ENCODE data around the gene STRIT1.

STRIT1 gene

GRCh38 chr3:155293516-155293915, at the start of gene STRIT1:
TSS of gene STRIT1 (minus strand) at chr3:155293683.
- DNase-seq (ENCODE audit: low read depth), result no peak

GRCh38 chr3:155342344-155342743, 48.9 kb upstream of the STRIT1 start:
- DNase-seq (ENCODE audit: low read depth), result no peak

DNA sequence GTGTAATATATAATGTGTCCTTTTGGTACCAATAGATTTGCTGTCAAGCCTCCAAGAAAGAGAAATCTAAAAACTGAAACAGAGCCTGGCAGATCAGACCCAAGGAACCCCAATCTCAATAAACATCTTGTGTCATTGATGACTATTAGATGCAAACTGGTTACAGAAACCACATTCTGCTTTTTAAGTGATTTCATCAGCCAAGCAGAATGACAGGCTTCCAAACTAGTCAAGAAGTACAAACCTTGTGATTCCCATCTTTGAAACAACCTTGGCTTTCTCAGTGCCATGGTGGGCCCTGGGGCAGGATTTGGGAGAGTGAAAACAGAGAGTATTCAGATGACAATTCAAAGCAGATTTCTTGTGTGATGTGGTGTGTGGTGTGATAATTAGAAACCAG, 45.6 kb upstream of the STRIT1 start:
- no peak for DNase-seq (ENCODE audit: low read depth)

- no peak for DNase-seq (ENCODE audit: low read depth)
These were observed 42.4 kb upstream of the STRIT1 start for GRCh38 chr3:155335724-155336354.

- DNase-seq (ENCODE audit: low read depth), result no peak
These were observed 41.6 kb upstream of the STRIT1 start for GRCh38 chr3:155334914-155335723.

DNA sequence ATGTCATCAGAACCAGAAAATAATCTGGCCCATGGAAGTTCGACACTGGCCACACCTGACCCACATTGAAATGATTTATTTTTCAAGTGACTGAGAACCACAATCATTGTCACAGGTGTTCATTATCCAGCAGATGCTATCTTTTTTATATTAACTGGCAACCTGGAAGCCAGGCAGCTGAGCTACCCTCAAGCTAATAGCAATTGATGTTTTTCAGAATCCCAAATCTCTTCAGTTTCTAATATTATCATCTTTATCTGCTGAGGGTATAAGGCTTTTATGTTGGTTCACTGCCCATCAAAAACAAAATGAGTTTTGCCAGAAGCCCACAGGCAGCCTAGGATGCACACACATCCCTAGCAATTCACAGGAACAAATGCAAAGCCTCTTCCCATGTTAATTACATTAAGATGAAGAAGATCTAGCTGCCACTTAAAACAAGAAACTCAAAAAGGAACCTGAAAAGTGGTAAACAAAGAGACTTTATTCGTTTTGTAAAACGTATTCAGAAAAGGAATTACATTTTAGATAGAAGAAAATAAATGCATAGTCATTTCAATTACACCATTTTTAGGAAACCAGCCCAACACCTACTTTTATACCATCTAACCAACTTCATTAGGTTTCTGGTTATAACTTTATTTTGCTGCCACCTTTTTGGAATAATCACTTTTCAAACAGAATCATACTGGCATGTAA, 40.9 kb upstream of the STRIT1 start:
- DNase-seq (ENCODE audit: low read depth), result no peak

GRCh38 chr3:155332716-155333115, 39.2 kb upstream of the STRIT1 start:
- DNase-seq (ENCODE audit: low read depth), result no peak

DNA sequence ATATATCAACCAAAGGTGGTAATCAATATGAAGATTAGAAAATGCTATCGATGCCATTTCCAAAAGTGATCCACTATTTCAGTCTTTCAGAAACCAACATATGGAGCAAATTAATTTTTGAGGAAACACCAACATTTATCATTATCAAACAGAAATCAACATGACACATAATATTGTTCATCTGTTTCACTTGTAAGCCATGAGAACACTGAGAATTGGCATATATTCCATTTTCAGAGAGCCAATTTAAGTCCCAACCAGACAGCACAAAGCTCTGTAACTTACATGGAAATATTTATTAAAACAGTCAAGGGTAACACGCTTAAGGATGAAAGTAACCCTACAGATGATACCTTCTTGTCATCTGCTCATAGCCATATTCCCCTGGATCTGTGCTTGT, 37.6 kb upstream of the STRIT1 start:
- DNase-seq (ENCODE audit: low read depth), result no peak

GRCh38 chr3:155330370-155330769, 36.9 kb upstream of the STRIT1 start:
- no peak for DNase-seq (ENCODE audit: low read depth)

GRCh38 chr3:155329513-155330048, 36.1 kb upstream of the STRIT1 start:
- DNase-seq (ENCODE audit: low read depth), result no peak

GRCh38 chr3:155327871-155328270, 34.4 kb upstream of the STRIT1 start:
- no peak for DNase-seq (ENCODE audit: low read depth)

GRCh38 chr3:155327430-155327829, 33.9 kb upstream of the STRIT1 start:
- DNase-seq (ENCODE audit: low read depth), result no peak

DNA sequence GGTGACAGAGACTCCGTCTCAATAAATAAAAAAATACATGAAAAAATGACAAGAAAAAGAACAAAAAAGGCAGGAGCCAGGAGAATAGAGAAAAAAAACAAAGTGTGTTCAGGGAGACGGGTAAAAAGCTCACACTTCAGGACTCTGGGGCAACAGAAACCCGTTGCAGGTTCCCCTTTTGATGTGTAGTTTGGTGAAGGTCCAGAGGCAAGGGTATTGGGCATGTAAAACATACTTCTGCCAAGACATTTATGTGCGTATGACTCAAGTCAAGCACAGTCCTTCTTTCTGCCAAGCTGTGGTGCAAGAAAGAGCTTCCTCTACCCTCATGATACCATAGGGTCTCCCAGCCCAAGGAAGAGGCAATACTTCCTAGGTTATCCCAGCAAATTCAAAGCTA, 33.4 kb upstream of the STRIT1 start:
- no peak for DNase-seq (ENCODE audit: low read depth)

DNA sequence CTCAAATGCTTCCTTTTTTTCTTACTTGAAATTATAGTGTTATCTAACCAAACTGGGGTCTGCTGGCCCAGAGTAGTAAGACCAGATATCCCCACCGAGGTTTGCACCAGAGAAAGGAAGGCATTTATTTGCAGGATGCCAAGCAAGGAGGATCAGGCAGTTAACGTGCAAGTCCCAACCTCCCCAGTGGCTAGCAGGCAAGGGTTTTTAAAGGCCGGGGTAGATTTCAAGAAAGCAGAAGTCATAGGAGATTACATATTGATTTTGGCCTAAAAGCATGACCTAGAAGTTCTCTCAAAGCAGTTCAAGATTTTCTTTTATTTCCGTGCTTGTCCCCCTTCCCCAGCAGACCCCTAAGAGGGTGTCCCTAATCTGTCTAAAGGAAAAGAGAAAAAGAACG, 32.8 kb upstream of the STRIT1 start:
- no peak for DNase-seq (ENCODE audit: low read depth)

GRCh38 chr3:155325263-155325835, 31.9 kb upstream of the STRIT1 start:
- DNase-seq (ENCODE audit: low read depth), result no peak

GRCh38 chr3:155323063-155323666, 29.7 kb upstream of the STRIT1 start:
- DNase-seq (ENCODE audit: low read depth), result no peak

DNA sequence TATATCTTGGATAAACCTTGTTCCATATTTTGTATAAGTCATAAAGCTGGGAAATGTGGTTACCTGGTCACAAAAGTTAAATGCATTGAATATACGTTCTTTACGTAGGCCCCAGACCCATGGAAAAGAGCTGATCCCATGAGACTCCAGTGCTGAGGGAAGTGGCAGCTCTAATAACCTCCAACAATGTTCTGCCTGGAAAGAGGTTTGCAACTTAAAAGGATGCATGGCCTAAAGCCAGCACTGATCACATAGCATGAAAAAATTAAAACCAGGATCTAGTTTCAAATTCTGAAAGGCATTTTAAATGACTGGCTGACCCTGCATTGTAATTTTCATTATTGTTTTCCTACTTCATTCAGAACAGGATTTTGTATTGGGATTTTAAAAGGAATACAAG, 27.9 kb upstream of the STRIT1 start:
- DNase-seq (ENCODE audit: low read depth), result no peak

GRCh38 chr3:155320934-155321333, 27.5 kb upstream of the STRIT1 start:
- DNase-seq (ENCODE audit: low read depth), result no peak

DNA sequence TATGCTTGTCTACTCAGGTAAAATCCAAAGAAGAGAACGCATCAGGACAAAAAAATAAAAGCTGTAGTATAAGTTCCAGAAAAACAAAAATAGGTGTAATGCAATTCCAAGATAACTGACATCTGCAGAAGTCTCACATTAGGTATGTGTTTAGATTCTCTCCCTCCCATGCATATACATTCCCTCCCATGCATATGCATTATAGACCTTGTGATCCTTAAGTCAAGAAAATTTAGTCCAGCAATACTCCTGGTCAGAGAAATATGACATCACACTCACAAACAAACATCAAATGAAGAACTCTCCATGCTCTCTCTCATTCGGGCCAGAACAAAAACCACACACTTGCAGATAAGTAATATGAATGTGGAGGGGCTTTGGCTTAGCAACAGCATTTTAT, 25.3 kb upstream of the STRIT1 start:
- no peak for DNase-seq (ENCODE audit: low read depth)

DNA sequence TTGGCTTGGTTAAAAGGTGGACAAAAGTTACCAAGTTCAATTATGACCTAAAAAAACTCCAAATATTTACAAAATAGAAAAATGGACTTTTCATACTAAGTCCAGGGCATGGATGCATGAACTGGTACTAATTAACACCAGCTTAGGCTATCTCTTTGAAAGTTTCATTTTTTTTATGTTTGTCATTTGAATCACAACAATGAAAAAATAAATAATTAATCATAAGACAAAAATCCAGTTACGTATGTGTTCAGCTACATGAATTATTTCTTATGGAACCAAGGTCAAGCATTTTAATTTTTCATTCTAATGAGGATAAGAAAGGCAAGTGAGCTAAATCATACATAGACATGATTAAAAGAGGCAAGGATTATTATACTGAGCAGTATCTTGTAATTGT, 23.7 kb upstream of the STRIT1 start:
- DNase-seq (ENCODE audit: low read depth), result no peak

GRCh38 chr3:155316426-155316825, 22.9 kb upstream of the STRIT1 start:
- no peak for DNase-seq (ENCODE audit: low read depth)

DNA sequence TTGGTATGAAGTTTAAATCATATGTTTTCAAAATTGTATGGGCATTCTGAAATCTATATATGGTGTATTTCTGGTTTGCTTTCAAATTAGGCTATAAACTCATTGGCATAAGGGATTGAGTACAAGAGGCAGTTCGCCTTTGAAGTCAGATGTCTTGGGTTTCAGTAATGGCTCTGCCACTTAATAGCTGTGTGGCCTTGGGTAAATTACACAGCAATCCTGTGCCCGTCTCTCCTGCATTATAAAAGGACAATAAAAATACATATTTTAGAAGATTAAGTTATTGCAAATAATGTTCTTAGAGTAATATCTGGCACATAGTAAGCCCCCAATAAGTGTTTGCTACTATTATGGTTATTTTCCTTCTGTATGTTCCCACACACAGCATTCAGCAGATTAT, 20.4 kb upstream of the STRIT1 start:
- no peak for DNase-seq (ENCODE audit: low read depth)
